HepG2 (cell line): ENCODE results near the gene HPD. TPM values are rescaled to one million over a fixed set of nuclear protein-coding genes. Genes with fewer than 3 reads are reported as not detected.

Source experiments
- ATF7-NPFF ChIP-seq: sonication (generic); formaldehyde crosslinking; IDR thresholded peaks from 2 replicates; pipeline ENCODE4 v1.8.1; 2023; ENCODE audit warnings: mild to moderate bottlenecking, low read depth, missing genetic modification reagents, moderate library complexity
- FOXK2 ChIP-seq: fragments of 450-650 bp; IDR thresholded peaks from 2 replicates; pipeline ENCODE4 v1.6.1; 2016
- HIVEP1 ChIP-seq: sonication (generic); formaldehyde crosslinking; IDR thresholded peaks from 2 replicates; pipeline ENCODE4 v1.4.0; 2020; ENCODE audit warnings: mild to moderate bottlenecking, missing genetic modification reagents
- KMT2A ChIP-seq: sonication (generic); formaldehyde crosslinking; IDR thresholded peaks from 2 replicates; pipeline ENCODE4 v1.4.0; 2020; ENCODE audit warnings: missing genetic modification reagents
- LCORL ChIP-seq, 2 experiments: fragments of 450-650 bp in 1 of 2; sonication (generic) in 1 of 2; formaldehyde crosslinking in 1 of 2; IDR thresholded peaks; 2 replicates each; pipeline versions ENCODE4 v1.5.0 to v1.6.1; 2017 to 2020; ENCODE audit warnings: antibody characterized with exemption in 1 of 2, missing genetic modification reagents in 1 of 2
- MZF1 ChIP-seq: sonication (generic); formaldehyde crosslinking; IDR thresholded peaks from 2 replicates; pipeline ENCODE4 v1.8.1; 2023; ENCODE audit warnings: mild to moderate bottlenecking, missing genetic modification reagents, borderline replicate concordance
- NCOA2 ChIP-seq: sonication (generic); formaldehyde crosslinking; IDR thresholded peaks from 2 replicates; pipeline ENCODE4 v1.8.0; 2022; ENCODE audit warnings: inconsistent platforms
- PHF8 ChIP-seq: sonication (generic); formaldehyde crosslinking; IDR thresholded peaks from 2 replicates; pipeline ENCODE4 v1.5.0; 2020; ENCODE audit warnings: missing genetic modification reagents
- RXRA ChIP-seq: sonication (generic); formaldehyde crosslinking; IDR thresholded peaks from 2 replicates; pipeline ENCODE4 v1.5.1; 2020; ENCODE audit warnings: missing genetic modification reagents
- SIN3A ChIP-seq: IDR thresholded peaks from 2 replicates; pipeline ENCODE4 v1.6.1; 2011; ENCODE audit warnings: low read depth, mild to moderate bottlenecking, control low read depth, low read length, borderline replicate concordance
- SIX4 ChIP-seq: sonication (generic); formaldehyde crosslinking; IDR thresholded peaks from 2 replicates; pipeline ENCODE4 v1.4.0; 2020; ENCODE audit warnings: missing genetic modification reagents
- TBL1XR1 ChIP-seq: fragments of 150-350 bp; IDR thresholded peaks from 2 replicates; pipeline ENCODE4 v1.6.1; 2014; ENCODE audit warnings: borderline replicate concordance, low read length; ENCODE audit not compliant: partially characterized antibody
- TRIM22 ChIP-seq: fragments of 450-650 bp; IDR thresholded peaks from 2 replicates; pipeline ENCODE4 v1.6.1; 2017
- ZBTB40 ChIP-seq, 2 experiments: fragments of 450-650 bp in 1 of 2; sonication (generic) in 1 of 2; formaldehyde crosslinking in 1 of 2; IDR thresholded peaks; 2 replicates each; pipeline versions ENCODE4 v1.6.1 to v1.8.0; 2016 to 2022; ENCODE audit warnings: antibody characterized with exemption in 1 of 2, mild to moderate bottlenecking in 1 of 2, missing genetic modification reagents in 1 of 2
- ZNF567 ChIP-seq: sonication (generic); formaldehyde crosslinking; IDR thresholded peaks from 2 replicates; pipeline ENCODE4 v1.8.1; 2023; ENCODE audit warnings: mild to moderate bottlenecking, missing genetic modification reagents, borderline replicate concordance
- ZNF670 ChIP-seq: sonication (generic); formaldehyde crosslinking; IDR thresholded peaks from 2 replicates; pipeline ENCODE4 v1.8.0; 2022; ENCODE audit warnings: mild to moderate bottlenecking, missing genetic modification reagents, borderline replicate concordance
- ZSCAN9 ChIP-seq: IDR thresholded peaks from 2 replicates; pipeline ENCODE4 v1.6.1; 2016; ENCODE audit warnings: borderline replicate concordance
- polyA plus RNA-seq, 8 experiments: library from polyadenylated mRNA; depleted of rRNA in 3 of 8; stranded (reverse) in 7 of 8; unstranded in 1 of 8; fragments of >200 nt; fragmentation: Illumina TruSeq in 4 of 8; extraction: Trizol in 4 of 8; gene quantifications; 2 replicates each; pipeline versions ENCODE4 v1.2.1 to v1.2.3, GENCODE V29; 2011 to 2016; ENCODE audit warnings: low read depth in 4 of 8, missing spikeins in 1 of 8, mixed read lengths in 1 of 8; ENCODE audit not compliant: insufficient read depth in 1 of 8
- total RNA-seq, 5 experiments: library from RNA; depleted of rRNA; stranded (reverse); fragments of >200 nt; fragmentation: Illumina TruSeq; extraction: Trizol; gene quantifications; 2 replicates each; pipeline ENCODE4 v1.2.3, GENCODE V29; 2016; ENCODE audit warnings: low read depth in 1 of 5

Gene HPD
- total and polyA plus RNA-seq, 2 of the 13 experiments (the other 11 are each of a cell fraction or from before 2014, with no cell fraction given), result 120 to 195 TPM

GRCh38 chr12:121802843-121803698, 55.6 kb downstream of the HPD start (continued):
- TF ChIP-seq LCORL (IDR thresholded peaks at IDR 0.05), result 0 out of 2 replicates have a peak, but pooled peaks have one; percentile 5
- TF ChIP-seq LCORL (CRISPR knock-in tag; IDR thresholded peaks at IDR 0.05), result peak; percentile 38
- TF ChIP-seq MZF1 (CRISPR knock-in tag), result no peak
- no peak for TF ChIP-seq HIVEP1 (CRISPR knock-in tag)
- TF ChIP-seq FOXK2, result no peak
- peak; percentile 68; the same call in 1 of the 2 replicates for TF ChIP-seq ZSCAN9 (CRISPR knock-in tag)
- TF ChIP-seq SIN3A, result no peak; the same call in 1 of the 2 replicates
- TF ChIP-seq ZNF670 (CRISPR knock-in tag), result no peak
- TF ChIP-seq SIX4 (CRISPR knock-in tag), result no peak
- TF ChIP-seq ZBTB40 (IDR thresholded peaks at IDR 0.05), result no peak
- TF ChIP-seq ZBTB40 (CRISPR knock-in tag; IDR thresholded peaks at IDR 0.05), result peak; percentile 20; the same call in 1 of the 2 replicates
- no peak for TF ChIP-seq TRIM22
- TF ChIP-seq NCOA2 (CRISPR knock-in tag), result no peak
- 0 out of 2 replicates have a peak, but pooled peaks have one; percentile 49 for TF ChIP-seq ZNF567
- no peak; the same call in 1 of the 2 replicates for TF ChIP-seq ATF7-NPFF (CRISPR knock-in tag)
- peak; percentile 71 for TF ChIP-seq PHF8
- TF ChIP-seq RXRA, result peak; percentile 36; the same call in 1 of the 2 replicates
- peak; percentile 65 for TF ChIP-seq KMT2A (CRISPR knock-in tag)
- no peak for TF ChIP-seq TBL1XR1
